ENCODE measurements around the gene SNX30.

The SNX30 gene

DNA sequence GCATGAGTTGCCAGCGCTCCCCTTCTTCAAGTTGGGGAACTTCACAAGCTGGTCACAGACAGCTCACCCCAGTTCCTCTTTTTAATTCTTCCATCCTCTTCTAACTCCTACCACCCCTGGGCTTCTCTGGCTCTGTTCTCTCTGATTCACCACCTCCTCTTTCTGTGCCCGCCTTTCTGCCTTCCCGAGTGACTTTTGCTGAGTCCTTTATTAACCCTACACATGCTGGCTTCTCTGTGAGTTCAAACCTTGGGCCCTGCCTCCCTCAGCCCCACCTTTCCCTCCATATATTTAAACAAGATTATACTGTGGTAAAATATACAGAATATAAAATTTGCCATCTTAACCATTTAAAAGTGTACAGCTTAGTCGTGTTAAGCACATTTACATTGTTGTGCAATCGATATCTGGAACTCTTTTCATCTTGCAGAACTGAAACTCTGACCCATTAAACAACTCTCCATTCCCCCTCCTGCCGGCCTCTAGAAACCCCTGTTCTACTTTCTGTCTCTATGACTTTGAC, 108.1 kb downstream of the SNX30 start:
- DNase-seq (ENCODE audit: low read depth), result no peak

DNA sequence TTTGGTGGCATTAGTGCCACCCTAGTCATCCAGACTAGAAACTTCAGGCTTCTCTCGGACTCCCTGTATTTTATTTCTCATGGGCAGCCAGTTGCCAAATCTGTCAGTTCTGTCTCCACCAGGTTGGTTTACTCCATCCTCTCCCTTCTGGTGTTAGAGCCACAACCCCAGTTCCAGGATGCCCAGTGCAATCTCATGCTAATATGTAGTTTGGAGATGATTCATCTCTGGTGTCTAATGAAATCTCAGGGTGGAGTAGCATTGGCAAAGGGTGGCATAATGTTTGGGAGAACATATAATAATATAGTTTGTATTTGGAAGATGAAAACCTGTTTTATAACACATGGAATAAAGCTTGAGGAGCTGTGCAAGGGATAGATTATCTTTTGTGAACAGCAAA, 109.9 kb downstream of the SNX30 start:
- no peak for DNase-seq (ENCODE audit: low read depth)

DNA sequence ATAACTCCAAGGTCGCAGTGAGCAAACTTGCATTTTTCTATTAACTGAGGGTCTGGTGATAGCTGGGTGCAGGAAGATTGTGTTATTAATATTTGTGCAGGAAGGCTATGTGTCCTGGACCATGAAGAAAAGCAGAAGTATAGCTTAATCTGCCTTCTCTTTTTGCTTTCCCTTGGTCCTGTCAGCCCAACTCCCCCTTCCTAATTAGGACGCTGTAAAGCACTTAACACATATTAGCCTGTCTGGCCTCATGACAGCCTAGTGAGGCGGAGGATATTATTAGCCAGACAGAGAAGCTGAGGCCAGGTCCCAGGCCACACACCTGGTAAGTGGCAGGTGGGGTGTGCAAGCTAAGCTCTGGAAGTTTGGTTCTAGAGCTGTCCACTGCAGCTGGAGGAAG, 110.6 kb downstream of the SNX30 start:
- DNase-seq (ENCODE audit: low read depth), result no peak

DNA sequence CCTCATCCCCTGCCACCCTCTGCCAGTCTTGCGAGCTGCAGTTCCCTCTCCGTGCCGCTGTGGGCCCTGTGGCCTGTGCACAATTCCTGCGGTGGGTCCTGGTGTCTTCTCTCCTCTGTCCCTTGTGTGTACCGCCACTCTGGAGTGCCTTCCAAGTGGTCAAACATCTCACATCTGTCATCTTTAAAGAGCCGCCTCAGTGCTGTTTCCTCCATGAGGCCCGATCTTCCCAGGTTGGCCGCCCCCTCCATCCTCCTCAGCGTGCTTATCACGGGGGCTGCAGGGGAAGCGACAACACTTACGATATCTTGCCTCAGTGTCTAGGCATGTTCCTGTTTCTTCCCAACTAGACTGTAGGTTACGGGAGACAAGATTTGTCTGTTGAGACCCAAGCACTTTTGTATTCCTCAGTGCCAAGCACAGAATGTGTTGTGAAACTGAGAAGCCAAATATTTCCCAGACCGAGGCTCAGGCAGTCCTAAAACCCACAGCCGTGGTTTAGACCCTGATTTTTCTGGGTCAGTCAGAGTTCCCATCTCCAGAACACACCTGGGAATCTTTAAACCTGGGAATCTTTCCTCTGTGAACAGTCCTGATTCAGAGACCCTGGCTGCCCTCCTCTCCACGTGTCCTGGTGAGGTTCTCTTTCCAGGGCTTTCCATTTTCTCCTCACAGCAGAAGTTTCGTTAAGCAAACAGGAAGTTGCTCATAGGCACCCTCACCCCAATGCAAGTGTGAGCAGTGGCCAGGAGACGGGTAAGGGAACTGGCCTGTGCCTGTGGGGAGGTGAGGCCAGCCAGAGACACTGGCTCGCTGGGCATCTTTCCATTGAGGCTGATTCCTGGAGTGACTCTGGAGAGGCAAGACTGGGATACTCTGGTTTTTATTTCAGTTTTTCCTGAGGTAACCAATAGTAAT, 111.3 kb downstream of the SNX30 start:
- DNase-seq (ENCODE audit: low read depth), result no peak

DNA sequence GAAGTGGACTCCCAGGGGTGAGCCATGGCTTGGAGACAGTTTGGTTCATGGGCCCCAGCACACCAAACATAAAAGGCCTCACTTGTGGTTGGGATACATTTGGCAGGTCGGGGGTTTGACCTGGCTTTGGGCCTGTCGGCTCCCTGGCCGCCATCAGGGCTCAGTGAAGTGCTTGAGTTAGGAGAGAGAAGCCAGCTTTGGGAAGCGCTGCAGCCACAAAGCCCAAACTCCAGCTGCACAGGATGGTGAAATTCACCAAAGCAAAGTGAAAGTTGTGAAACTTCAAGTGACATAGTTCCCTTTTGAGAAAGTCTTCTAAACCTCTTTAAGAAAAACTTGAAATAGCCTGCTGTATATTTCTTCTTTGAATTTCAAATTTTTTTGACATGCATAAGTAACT, 112.7 kb downstream of the SNX30 start:
- no peak for DNase-seq (ENCODE audit: low read depth)

DNA sequence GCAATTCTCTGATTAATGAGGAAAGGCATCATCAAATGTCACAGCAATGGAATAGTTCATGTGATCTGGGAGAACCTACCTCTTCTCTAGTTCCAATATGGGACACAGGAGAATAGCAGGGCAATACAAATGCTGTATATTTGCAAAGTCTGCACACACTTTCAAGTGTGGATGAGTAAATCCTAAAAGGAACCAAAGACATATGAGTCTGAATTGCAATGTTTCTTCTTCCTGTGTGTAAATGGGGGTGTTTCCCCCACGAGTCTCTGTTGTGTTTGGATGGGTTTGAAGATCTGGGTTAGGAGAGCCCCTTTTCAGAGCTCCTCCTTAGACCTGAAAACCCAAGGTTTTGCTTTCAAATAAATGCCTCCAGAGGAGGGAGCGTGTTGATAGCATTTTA, 113.2 kb downstream of the SNX30 start:
- DNase-seq (ENCODE audit: low read depth), result no peak

DNA sequence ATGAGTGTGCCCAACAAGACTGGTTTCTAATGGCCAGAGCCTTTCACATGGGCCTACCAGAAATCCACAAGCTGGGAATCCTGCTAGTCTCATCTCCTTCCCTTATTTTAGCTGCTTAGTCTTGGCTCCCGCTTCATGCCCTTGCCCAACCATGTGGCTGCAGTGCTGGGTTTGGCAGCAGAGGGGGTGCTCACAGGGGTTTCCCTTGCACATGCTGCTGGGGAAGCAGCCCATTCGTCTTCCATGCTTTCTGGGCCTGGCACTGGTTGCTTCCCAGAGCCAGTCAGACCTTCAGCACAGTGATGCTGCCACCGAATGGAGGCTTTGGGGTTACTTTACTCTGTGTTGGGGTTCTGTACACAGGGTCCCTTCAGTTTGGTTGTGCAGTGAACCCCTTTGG, 113.8 kb downstream of the SNX30 start:
- no peak for DNase-seq (ENCODE audit: low read depth)

DNA sequence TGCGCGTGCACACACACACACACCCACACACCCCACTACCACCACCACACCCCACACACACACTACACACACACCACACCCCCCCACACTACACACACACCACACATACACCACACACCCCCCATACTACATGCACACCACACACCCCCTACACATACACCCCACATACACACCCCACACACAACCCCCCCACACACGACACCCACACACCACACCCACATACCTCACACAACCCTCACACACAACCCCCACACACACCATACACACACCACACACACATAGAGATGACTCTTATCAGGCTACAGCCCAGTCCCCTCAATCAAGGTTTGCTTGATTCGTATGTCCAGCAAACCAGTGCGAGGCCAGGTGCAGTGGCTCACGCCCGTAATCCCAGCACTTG, 114.4 kb downstream of the SNX30 start:
- no peak for DNase-seq (ENCODE audit: low read depth)

DNA sequence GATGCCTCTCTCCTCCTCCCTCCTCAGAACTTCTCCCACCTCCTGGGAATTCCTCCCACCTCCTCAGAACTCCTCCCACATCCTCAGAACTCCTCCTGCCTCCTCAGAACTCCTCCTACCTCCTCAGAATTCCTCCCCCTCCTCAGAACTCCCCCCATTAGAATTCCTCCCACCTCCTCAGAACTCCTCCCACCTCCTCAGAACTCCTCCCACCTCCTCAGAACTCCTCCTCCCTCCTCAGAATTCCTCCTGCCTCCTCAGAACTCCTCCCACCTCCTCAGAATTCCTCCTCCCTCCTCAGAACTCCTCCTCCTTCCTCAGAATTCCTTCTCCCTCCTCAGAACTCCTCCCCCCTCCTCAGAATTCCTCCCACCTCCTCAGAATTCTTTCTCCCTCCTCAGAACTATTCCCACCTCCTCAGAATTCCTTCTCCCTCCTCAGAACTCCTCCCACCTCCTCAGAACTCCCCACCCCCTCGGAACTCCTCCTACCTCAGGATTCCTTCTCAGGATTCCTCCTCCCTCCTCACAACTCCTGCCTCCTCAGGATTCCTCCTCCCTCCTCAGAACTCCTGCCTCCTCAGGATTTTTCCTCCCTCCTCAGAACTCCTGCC, 116.2 kb downstream of the SNX30 start:
- DNase-seq (ENCODE audit: low read depth), result no peak

DNA sequence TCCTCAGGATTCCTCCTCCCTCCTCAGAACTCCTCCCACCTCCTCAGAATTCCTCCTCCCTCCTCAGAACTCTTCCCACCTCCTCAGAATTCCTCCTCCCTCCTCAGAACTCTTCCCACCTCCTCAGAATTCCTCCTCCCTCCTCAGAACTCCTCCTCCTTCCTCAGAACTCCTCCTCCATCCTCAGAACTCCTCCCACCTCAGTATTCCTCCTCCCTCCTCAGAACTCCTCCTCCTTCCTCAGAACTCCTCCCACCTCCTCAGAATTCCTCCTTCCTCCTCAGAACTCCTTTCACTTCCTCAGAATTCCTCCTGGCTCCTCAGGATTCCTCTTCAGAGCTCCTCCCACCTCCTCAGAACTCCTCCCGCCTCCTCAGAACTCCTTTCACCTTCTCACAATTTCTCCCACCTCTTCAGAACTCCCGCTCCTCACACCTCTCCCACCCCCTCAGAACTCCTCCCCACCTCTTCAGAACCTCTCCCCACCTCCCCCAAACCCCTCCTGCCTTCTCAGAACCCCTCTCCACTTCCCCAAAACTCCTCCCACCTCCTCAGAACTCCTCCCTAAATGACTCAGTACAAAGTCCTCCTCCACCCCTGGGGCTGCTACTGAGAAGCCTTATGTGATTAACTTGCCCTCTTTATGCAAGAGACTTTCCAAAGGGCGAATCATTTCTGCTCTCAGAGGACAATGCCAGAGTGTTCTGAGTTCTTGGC, 116.9 kb downstream of the SNX30 start:
- no peak for DNase-seq (ENCODE audit: low read depth)

DNA sequence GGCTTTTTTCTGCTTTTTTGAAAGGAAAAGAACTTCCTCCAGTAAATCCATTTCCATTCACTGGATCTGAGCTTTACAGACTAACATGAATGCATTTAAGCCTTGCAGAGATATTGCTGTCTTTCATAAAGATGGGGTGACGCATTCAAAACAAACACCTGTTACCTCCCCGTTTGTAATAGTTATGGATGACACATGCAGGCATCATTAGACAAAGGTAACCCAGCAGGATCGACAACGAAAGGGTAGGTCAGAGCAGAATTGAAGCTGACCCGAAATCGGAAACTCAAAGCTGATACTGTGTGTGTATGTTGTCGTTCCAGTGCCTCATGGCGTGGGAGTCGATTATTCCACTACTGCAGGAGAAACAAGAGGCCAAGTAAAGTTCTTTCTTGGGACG, 117.9 kb downstream of the SNX30 start:
- DNase-seq (ENCODE audit: low read depth), result no peak

DNA sequence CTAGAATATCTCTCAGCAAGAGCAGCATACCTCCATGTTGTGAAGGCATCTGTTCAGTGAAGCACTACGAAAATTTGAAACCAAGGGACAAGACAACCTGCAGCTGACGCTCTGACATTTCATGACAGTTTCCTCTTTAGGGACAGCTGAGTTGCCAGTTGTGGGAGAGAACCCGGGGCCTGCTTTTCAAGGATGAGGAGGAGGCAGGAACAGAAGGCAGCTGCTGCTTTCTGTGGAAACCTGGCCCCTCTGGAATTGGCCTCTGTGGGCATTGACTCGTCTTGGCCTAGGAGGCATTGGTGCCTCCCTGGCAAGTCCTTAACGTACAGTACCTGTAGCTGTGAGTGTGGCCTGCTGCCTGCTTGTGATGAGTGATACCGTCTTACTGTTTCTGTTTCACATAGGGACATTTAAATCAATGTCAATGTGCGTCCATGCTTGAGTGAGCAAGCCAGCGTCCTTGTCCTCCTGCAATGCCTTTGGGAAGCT, 118.5 kb downstream of the SNX30 start:
- no peak for DNase-seq (ENCODE audit: low read depth)

DNA sequence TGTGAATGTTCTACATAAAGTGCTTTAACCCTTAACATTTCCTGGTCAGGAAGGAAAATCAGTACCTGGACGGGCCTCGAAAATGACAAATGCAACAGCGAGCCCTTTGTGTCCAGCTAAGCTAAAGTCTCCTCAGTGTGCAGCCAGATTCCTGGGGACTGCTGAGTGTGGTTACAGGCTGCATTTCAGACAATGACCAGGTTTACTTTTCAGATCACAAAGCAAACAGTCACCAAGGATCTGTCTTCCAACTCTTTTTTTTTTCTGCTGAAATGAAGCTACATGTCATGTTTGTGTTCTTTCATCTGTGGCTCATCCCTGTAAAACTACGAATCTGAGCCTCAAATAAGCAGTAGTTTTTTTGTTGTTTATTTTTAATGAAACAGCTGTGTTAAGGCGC, 119.4 kb downstream of the SNX30 start:
- DNase-seq (ENCODE audit: low read depth), result no peak

DNA sequence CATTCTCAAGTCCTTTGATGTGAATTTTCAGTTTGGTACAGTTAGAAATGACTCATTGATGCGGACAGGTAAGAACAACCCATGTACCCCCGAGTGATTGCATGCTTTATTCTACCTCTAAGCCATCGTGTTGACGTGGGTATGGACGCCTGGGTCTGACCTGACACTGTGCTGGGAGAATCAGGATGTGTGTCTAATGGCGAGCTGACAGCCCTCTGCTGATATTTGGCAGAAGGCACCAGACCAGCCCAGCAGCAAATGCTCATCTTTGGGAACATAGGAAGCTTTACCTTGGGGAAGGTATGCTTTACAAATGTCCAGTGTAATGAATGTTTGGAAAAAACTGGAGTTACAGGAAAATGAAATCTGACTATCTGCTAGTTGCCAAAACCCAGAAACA, 120.0 kb downstream of the SNX30 start:
- DNase-seq (ENCODE audit: low read depth), result no peak

DNA sequence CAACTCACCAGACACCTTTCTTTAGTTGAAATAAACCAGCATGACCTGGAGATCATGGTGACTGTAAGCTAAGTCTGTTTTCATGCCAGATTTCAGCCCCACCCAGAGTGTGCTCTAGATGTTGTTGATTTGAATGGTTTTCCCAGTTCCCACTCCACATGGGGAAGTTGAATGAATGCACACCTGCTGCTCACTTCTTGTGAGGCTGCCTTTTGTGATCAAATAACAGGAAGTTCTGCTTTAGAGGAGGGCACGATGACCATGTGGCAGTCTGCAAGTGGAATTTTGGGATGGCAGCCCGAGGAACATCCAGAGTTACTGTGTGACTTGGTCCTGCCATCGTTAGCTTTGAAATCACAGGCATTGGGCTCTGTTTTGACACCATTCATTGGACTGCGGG, 121.5 kb downstream of the SNX30 start:
- DNase-seq (ENCODE audit: low read depth), result no peak

DNA sequence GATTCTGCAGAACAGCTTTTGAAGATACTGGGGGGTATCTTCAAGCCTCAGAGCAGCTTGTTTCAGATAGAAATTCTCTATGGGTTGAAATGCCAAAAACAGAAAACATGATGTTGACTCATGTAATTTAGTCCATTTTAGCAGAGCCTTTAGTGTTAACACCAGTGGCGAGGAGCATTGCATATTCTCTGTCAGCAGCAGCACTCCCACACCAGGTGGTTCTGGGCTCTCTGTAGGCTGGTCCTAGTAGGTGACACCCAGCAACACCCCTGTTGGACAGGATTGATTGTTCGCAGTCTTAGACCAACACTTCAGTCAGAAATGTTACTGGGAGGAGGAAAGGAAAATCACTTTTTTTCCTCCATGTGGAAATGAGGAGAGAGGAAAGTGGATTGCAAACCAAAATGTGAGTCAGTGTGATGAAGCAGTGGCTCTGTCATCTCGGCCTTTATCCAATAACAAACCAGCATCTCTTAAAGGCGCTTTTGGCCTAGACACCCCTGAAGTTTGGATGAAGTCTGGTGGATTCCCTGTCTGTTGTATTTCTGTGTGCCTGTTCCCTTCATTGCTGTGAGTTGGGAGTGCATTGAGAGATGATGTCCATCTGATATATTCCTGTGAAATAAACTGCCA, 123.3 kb downstream of the SNX30 start:
- DNase-seq (ENCODE audit: low read depth), result no peak

DNA sequence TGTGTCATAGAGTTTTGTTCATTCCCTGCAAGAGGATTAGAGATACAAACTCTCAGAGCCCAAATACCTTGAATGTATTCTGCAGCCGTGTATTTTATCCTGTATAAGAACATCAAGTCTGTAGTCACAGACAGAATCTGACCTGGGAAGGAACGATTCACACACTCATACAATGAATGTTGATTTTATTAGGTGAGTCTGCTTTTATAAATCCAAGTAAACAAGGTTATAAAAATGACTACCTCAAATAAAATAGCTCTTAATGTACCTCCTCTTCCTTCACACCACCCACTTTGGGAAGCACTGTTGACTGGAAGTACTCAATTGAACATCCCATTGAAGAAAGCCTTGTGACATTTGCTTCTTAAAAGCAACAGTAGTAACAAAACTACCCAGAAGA, 128.2 kb downstream of the SNX30 start:
- DNase-seq (ENCODE audit: low read depth), result no peak

DNA sequence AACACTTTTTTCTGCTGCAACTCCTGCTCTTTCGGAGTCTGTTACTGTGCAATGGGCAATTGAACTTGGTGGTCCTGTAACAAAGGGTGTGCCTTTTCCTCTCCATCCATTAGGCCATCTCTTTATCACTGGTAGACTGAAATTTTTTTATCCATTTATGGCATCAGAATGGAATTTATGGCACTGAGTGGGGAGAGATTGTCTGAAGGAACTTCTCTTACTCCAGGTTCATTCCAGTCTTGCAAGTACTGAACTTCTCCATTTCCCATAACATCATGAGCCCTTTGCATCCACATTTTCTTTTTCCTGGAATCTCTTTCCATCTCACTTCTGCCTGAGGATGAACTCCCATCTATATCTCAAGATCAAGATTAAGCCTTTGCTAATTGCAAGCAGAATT, 130.1 kb downstream of the SNX30 start:
- no peak for DNase-seq (ENCODE audit: low read depth)

DNA sequence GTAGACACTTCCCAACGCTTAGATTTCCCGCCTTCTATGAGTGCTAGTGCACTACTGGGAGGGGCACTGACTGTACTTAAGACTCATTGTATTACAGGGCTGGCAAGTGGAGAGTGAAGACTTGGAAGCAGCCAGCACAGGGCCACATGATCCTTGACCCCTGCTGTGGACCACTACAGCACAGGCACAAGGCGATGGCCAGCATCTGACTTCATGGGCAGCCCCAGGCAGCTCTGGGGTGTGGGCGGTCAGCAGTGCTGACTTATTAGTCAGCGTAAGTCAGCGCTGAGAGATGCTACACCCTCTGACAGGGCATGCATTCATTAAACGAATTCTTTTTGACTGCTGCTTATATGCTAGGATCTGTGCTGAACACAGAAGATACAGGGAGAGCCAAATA, 130.8 kb downstream of the SNX30 start:
- DNase-seq (ENCODE audit: low read depth), result no peak

DNA sequence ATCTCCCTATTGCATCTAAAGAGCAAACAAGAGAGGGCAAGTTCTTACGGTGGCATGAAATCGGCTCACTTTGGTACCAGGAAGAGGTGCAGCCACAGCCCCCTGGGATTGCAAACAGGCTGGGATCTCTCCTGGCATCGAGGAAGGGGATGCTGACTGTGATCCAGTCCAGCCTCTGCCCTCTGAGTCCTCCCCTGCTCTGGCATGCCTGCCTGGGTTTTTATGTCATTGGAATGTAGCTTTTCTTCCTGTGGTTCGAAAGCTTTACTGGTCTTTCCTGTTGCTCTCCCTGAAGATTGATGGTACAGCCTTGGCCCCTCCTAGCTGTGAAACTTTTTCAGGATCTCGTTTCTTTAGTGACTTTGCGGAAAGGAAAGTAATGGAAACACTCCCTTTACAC, 133.5 kb downstream of the SNX30 start:
- no peak for DNase-seq (ENCODE audit: low read depth)

DNA sequence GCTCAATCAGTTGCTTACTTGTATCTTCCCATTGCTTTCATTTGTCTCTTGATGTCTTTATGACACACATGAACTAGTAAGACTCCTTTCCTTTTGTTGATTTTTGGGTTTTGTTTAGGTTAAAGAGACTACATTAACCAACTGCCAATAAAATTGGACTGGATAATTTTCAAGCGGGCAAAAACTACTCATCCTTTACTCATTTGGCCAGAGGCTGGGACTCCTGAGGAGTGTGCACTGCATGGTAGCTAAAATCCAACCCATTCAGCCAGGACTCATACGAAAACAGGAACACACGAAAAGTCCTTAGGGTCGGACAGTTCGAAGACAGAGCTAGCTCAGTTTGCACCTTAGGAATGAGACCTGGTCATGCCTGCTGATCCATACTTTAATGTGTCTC, 134.2 kb downstream of the SNX30 start:
- DNase-seq (ENCODE audit: low read depth), result no peak

DNA sequence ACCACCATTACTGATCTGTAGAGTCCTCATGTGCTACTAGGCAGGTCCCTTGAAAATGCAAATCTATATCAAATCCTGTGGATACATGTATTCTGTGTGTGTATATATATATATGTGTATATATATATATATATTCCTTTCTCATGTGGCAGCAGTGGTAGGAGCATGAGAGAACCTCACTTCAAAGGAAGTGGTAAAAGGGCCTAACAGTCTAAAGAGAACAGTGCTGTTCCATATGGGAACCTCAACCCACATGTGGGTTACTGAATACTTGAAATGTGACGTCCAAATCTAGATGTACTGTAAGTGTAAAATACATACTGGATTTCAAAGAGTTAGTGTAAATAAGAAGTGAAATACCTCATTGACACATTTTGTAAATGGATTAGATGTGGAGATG, 134.8 kb downstream of the SNX30 start:
- DNase-seq (ENCODE audit: low read depth), result no peak

Data from activated T-helper 9 cell treated with anti-CD3 and anti-CD28 coated beads, Interleukin-2, amount 50 U/mL, for 16 hours (primary cell).